Measurements from ENCODE around the gene CLTA.

Gene CLTA

DNA sequence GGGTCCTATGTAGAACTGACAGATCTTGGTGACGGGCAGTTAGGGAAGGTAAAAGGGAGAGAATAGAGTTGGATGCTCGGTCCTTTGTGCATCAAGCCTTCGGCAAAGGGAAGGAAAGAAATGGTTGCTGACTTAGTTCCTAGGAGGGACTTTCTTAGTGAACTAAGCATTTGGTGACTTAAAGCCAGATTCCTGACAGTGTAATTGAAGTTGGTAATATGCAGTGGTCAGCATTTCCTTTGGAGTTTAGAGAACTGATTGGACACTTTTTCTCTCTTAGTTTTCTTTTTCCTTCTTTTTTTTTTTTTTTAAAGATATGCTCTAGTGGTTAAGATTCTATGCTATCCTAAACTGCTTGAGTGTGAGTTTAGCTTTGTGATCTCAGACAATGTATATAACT, 2.3 kb downstream of the CLTA start:
- no peaks in the 10 kb centered on the region for H3F3A ChIP-seq (ENCODE audit: insufficient read depth, low read length)
- no peaks in the 10 kb centered on the region for H3K9me3 ChIP-seq (ENCODE audit: low read length)
- H3K9me2 ChIP-seq (ENCODE audit: low read depth, low read length), result no peaks in the 10 kb centered on the region
- TF ChIP-seq, protein P1, sequence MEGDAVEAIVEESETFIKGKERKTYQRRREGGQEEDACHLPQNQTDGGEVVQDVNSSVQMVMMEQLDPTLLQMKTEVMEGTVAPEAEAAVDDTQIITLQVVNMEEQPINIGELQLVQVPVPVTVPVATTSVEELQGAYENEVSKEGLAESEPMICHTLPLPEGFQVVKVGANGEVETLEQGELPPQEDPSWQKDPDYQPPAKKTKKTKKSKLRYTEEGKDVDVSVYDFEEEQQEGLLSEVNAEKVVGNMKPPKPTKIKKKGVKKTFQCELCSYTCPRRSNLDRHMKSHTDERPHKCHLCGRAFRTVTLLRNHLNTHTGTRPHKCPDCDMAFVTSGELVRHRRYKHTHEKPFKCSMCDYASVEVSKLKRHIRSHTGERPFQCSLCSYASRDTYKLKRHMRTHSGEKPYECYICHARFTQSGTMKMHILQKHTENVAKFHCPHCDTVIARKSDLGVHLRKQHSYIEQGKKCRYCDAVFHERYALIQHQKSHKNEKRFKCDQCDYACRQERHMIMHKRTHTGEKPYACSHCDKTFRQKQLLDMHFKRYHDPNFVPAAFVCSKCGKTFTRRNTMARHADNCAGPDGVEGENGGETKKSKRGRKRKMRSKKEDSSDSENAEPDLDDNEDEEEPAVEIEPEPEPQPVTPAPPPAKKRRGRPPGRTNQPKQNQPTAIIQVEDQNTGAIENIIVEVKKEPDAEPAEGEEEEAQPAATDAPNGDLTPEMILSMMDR (IDR thresholded peaks at IDR 0.05; ENCODE audit: low read length), result no peak
- no peak for TF ChIP-seq EZH2 (IDR thresholded peaks at IDR 0.05; ENCODE audit: borderline replicate concordance, low read length)
- no peak overlapping the region for H2AFZ ChIP-seq (ENCODE audit: low read length)
- no peaks in the 10 kb centered on the region for H4K20me1 ChIP-seq (ENCODE audit: insufficient read depth, low read length)
- peaks cover 52% of the 10 kb centered on the region for H3K79me2 ChIP-seq (ENCODE audit: insufficient read depth, low read length)
- H3K9ac ChIP-seq (ENCODE audit: low read length), result peak overlapping the region; percentile 90; the same call in 1 of the 2 replicates
- H3K4me2 ChIP-seq (ENCODE audit: low read length), result peak overlapping the region; percentile 97
- no peak overlapping the region for H3K27ac ChIP-seq (ENCODE audit: low read depth, low read length, poor library complexity, severe bottlenecking)
- peaks cover 42% of the 10 kb centered on the region for H3K36me3 ChIP-seq (ENCODE audit: insufficient read depth, low read length)
- H3K4me3 ChIP-seq (ENCODE audit: low read depth, low read length, poor library complexity, severe bottlenecking), result peak overlapping the region; percentile 92
- no peaks in the 10 kb centered on the region for H3K27me3 ChIP-seq (ENCODE audit: insufficient read depth, low read length)
- peaks cover 36% of the 10 kb centered on the region for H3K4me1 ChIP-seq (ENCODE audit: insufficient read depth, low read length, severe bottlenecking)

DNA sequence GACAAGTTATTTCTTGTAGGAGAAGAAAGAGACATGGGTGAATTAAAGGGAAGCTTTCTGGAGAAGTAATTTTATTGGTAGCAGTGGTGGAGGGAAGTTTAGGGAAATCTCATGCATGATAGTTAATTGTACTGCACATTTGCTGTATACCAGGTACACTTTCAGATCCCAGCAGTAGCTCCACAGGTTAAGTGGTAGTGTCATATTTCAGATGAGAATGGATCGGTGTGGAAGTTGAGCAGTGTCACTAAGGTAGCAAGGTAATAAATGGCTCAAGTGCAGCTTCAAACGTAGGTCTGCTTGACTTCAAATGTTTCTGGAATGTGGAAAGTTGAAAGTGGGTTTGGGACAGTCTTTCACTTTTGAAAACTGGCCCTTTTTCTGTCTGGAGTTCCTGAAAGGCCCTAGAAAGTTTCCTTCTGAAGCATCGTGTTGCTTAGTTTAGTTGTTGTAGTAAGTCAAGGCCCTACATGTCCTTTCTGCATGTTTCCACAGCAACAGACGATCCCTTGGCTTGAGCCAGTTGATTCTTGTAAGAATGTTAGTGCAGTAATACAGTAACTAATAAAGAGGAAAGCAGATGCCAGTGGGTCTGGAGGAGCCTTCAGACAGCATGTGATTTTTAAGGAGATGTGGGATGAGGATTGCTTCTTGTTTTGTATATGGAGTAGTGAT, 3.7 kb downstream of the CLTA start:
- H2AFZ ChIP-seq (ENCODE audit: low read length), result no peak overlapping the region
- H3K27me3 ChIP-seq (ENCODE audit: insufficient read depth, low read length), result no peaks in the 10 kb centered on the region
- peaks cover 50% of the 10 kb centered on the region for H3K36me3 ChIP-seq (ENCODE audit: insufficient read depth, low read length)
- H3K79me2 ChIP-seq (ENCODE audit: insufficient read depth, low read length), result peaks cover 52% of the 10 kb centered on the region
- H3K4me2 ChIP-seq (ENCODE audit: low read length), result no peak overlapping the region
- no peak overlapping the region for H3K4me3 ChIP-seq (ENCODE audit: low read depth, low read length, poor library complexity, severe bottlenecking)
- H3F3A ChIP-seq (ENCODE audit: insufficient read depth, low read length), result no peaks in the 10 kb centered on the region
- TF ChIP-seq, protein P1 (IDR thresholded peaks at IDR 0.05; ENCODE audit: low read length), result no peak
- TF ChIP-seq EZH2 (IDR thresholded peaks at IDR 0.05; ENCODE audit: borderline replicate concordance, low read length), result no peak
- H3K9me2 ChIP-seq (ENCODE audit: low read depth, low read length), result no peaks in the 10 kb centered on the region
- peaks cover 36% of the 10 kb centered on the region for H3K4me1 ChIP-seq (ENCODE audit: insufficient read depth, low read length, severe bottlenecking)
- no peak overlapping the region for H3K9ac ChIP-seq (ENCODE audit: low read length)
- no peaks in the 10 kb centered on the region for H3K9me3 ChIP-seq (ENCODE audit: low read length)
- H4K20me1 ChIP-seq (ENCODE audit: insufficient read depth, low read length), result no peaks in the 10 kb centered on the region
- no peak overlapping the region for H3K27ac ChIP-seq (ENCODE audit: low read depth, low read length, poor library complexity, severe bottlenecking)

DNA sequence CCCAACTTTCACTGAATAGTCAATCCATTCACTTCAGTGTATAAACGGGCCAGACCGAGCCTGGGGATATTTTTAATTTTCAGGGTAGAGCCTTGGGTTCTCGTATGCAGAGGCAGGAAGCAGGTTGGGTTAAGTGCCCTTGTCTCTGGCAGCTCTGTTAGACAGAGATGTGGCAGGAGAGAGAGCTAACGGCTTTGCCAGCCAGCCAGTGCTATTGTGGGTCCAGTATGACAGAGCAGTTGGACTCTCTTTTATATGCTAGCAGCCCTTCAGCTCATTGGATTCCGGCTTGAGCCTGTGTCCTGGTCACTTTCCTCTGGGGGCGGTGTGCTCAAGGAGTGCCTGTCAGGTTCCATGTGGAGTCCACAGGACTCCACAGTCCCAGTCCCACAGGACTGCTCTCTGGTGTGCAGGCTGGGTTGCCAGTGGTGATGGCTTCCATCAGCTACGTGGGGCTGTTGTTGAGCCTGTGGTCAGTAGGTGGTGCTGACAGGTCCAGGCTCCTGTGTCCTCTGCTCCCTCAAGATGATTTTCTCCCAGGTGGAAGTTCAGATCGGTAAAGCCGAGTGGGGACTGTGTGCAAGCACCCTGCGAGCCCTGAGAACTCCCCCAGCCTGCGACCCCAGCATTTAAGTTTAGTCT, 14.3 kb downstream of the CLTA start:
- Histone ChIP-seq H3K9me3 (ENCODE audit: low read length) (no peaks in the 10 kb centered on the region), H3K9ac (ENCODE audit: low read length) (no peak overlapping the region), H3K4me2 (ENCODE audit: low read length) (no peak overlapping the region), H3K27me3 (ENCODE audit: insufficient read depth, low read length) (no peaks in the 10 kb centered on the region), H3F3A (ENCODE audit: insufficient read depth, low read length) (no peaks in the 10 kb centered on the region), H3K79me2 (ENCODE audit: insufficient read depth, low read length) (0 out of 2 replicates have a peak, but pooled peaks cover 3% of the 10 kb centered on the region), H4K20me1 (ENCODE audit: insufficient read depth, low read length) (no peaks in the 10 kb centered on the region), H3K4me3 (ENCODE audit: low read depth, low read length, poor library complexity, severe bottlenecking) (no peak overlapping the region), H3K27ac (ENCODE audit: low read depth, low read length, poor library complexity, severe bottlenecking) (no peak overlapping the region), H3K36me3 (ENCODE audit: insufficient read depth, low read length) (peaks cover 100% of the 10 kb centered on the region), H3K9me2 (ENCODE audit: low read depth, low read length) (no peaks in the 10 kb centered on the region), H2AFZ (ENCODE audit: low read length) (no peak overlapping the region), H3K4me1 (ENCODE audit: insufficient read depth, low read length, severe bottlenecking) (no peaks in the 10 kb centered on the region)
- TF ChIP-seq, protein P1 (IDR thresholded peaks at IDR 0.05; ENCODE audit: low read length), result no peak

Measured in OCI-LY1 (cell line).